ENCODE results near the gene SLC25A24.

- TF ChIP-seq CTCF (IDR thresholded peaks at IDR 0.05; ENCODE audit: low read depth, low read length, poor library complexity, severe bottlenecking) (no peak), EZH2phosphoT487 (IDR thresholded peaks at IDR 0.05; ENCODE audit: borderline replicate concordance, low read length) (no peak)
Measured at GRCh38 chr1:108089477-108089876, 110.7 kb downstream of the SLC25A24 start.

All from DOHH2 (cell line).